ENCODE data around the gene CACNG4.

DNA sequence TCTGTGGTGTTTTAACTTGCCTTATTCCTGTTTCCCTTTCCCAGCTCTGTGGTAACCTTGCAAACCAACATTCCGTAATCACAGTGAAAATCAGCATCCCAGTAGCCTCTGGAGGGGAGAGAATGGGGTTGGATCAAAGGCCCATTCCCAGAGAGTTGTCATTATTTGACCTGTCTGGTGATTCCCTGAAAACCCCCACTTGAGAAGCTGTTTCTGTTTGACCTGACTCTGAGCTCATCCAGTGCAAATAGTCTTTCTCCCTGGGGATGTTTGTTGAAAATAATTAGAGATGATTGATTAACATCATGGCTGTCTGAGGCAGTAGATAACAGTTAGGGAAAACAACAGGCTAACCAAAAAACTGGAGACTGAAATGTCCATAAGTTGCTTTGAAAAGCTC, 82.9 kb downstream of the CACNG4 start:
- TF ChIP-seq CTCF (conservative IDR thresholded peaks at IDR 0.05; ENCODE audit: low read depth, low read length) = no peak
- TF ChIP-seq EZH2phosphoT487 (IDR thresholded peaks at IDR 0.05; ENCODE audit: borderline replicate concordance, low read length) = no peak
- TF ChIP-seq EZH2 (IDR thresholded peaks at IDR 0.05; ENCODE audit: low read length, unreplicated experiment) = no peak
